CD4-positive, CD25-positive, alpha-beta regulatory T cell (primary cell): Measurements from ENCODE around the gene VPS13D. TPM values are rescaled to one million over a fixed set of nuclear protein-coding genes. Genes with fewer than 3 reads are reported as not detected.

Source experiments
- ATAC-seq, 2 donors: fragments of 150-1000 bp; cut with Tn5 transposase; one replicate each; pipeline ENCODE4 v1.10.0; 2021; ENCODE audit warnings: low read depth in 2 of 2, moderate number of reproducible peaks in 2 of 2, moderate library complexity in 1 of 2
- DNase-seq, 3 donors: peaks; one replicate each; pipeline versions ENCODE4 v3.0.0 to v3.0.0-alpha.2; 2012 to 2022; ENCODE audit warnings: mixed read lengths in 1 of 3
- H3K27ac ChIP-seq: one replicate; pipeline ENCODE4 v1.7.0; 2013; ENCODE audit warnings: mild to moderate bottlenecking, low read length; ENCODE audit not compliant: insufficient read depth, poor library complexity, severe bottlenecking
- H3K27me3 ChIP-seq: one replicate; pipeline ENCODE4 v1.7.0; 2013; ENCODE audit warnings: low read length; ENCODE audit not compliant: control insufficient read depth, insufficient read depth
- H3K36me3 ChIP-seq: one replicate; pipeline ENCODE4 v1.7.0; 2013; ENCODE audit warnings: mild to moderate bottlenecking, low read length, moderate library complexity; ENCODE audit not compliant: control insufficient read depth, insufficient read depth
- H3K4me1 ChIP-seq: 2 replicates; pipeline ENCODE4 v1.7.0; 2013; ENCODE audit warnings: mild to moderate bottlenecking, low read length; ENCODE audit not compliant: insufficient read depth, control insufficient read depth, poor library complexity, severe bottlenecking
- H3K4me3 ChIP-seq: one replicate; pipeline ENCODE4 v1.7.0; 2013; ENCODE audit warnings: low read depth, mild to moderate bottlenecking, low read length, moderate library complexity
- H3K9me3 ChIP-seq, 2 experiments: 1 replicate in 1 of 2; 2 replicates in 1 of 2; pipeline ENCODE4 v1.7.0; 2013; ENCODE audit warnings: low read length in 2 of 2, mild to moderate bottlenecking in 1 of 2, moderate library complexity in 1 of 2; ENCODE audit not compliant: control insufficient read depth in 2 of 2
- H3K27ac Mint-ChIP-seq, 3 donors: one replicate each; pipeline ENCODE4 v1.8.0; 2020 to 2022; ENCODE audit warnings: mild to moderate bottlenecking in 3 of 3, mixed read lengths in 3 of 3, moderate library complexity in 2 of 3
- H3K27me3 Mint-ChIP-seq: one replicate; pipeline ENCODE4 v1.8.0; 2022; ENCODE audit warnings: mild to moderate bottlenecking, mixed read lengths
- H3K36me3 Mint-ChIP-seq: one replicate; pipeline ENCODE4 v1.8.0; 2020; ENCODE audit warnings: mixed read lengths
- H3K4me1 Mint-ChIP-seq, 4 donors: one replicate each; pipeline ENCODE4 v1.8.0; 2020 to 2022; ENCODE audit warnings: mixed read lengths in 4 of 4, mild to moderate bottlenecking in 1 of 4
- H3K4me3 Mint-ChIP-seq, 4 donors: one replicate each; pipeline ENCODE4 v1.8.0; 2020 to 2022; ENCODE audit warnings: mild to moderate bottlenecking in 4 of 4, mixed read lengths in 4 of 4, moderate library complexity in 3 of 4
- H3K9me3 Mint-ChIP-seq, 7 donors: one replicate each; pipeline ENCODE4 v1.8.0; 2020 to 2022; ENCODE audit warnings: mixed read lengths in 7 of 7, mild to moderate bottlenecking in 3 of 7, moderate library complexity in 2 of 7
- polyA plus RNA-seq, 4 donors: library from polyadenylated mRNA; unstranded; fragments of 300-500 nt; fragmentation: Illumina TruSeq; gene quantifications; one replicate each; pipeline ENCODE4 v1.2.3, GENCODE V29; 2021
- total RNA-seq: library from RNA; stranded (reverse); gene quantifications from one replicate; pipeline ENCODE4 v1.2.3, GENCODE V29; 2022

VPS13D gene
- total and polyA plus RNA-seq, 5 donors from 2014 or later = 8.1 to 96.0 (median 10.3) TPM

DNA sequence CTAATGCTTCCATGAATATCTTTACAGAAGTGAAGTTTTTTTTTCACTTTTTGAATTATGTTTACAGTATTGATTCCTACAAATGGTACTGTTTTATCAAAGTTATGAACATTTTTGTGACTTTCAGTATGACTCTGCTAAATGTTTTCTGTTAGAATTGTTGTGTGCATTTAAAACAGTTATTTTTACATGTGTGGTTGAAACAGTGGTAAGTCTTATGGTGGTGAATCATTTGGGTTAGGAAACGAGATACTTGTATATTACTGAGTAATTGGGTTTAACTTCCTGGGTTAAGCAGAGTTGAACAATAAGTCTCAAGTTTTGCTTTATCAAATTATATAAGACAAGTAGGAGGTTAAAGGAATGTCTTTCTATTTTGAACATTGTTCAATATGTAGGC lies 66.8 kb downstream of the VPS13D start:
- H3K9me3 ChIP-seq = no peaks in the 10 kb centered on the region
- Mint-ChIP-seq H3K4me1 (peaks cover 9 to 29% (median 17%) of the 10 kb centered on the region in 4 donors), H3K27me3 (no peaks in the 10 kb centered on the region), H3K36me3 (peaks cover 47% of the 10 kb centered on the region), H3K9me3 (no peaks in the 10 kb centered on the region), H3K4me3 (no peak overlapping the region), H3K27ac (peak overlapping the region in 2 of 3 donors; percentile 33 to 43)
- no peaks in the 10 kb centered on the region for H3K4me1 ChIP-seq
- H3K4me3 ChIP-seq = no peak overlapping the region
- ATAC-seq (peak; percentile 77 to 85), DNase-seq (peak in 1 of 3 donors; percentile 68)
- H3K27ac ChIP-seq = no peak overlapping the region
- H3K27me3 ChIP-seq = no peaks in the 10 kb centered on the region
- peaks cover 72% of the 10 kb centered on the region for H3K36me3 ChIP-seq

DNA sequence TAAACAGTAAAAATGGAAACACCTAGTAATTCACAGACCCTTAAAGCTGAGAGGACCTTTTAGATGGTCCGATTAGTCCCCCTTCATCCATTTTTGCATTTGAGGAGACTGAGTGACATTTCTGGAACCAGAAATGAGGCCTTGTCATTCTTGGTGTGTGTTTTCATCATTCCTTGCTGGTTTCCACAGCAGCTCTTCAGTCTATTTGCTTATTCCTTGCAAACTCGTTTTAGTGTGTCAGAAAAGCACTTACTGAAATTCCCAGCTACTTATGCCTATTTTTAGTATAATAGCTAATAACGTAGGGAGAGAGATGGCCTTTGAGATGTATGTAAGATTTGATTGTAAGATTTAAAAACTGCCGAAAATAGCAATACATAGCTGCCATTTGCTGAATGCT lies 70.9 kb downstream of the VPS13D start:
- peaks cover 78% of the 10 kb centered on the region for H3K36me3 ChIP-seq
- H3K27me3 Mint-ChIP-seq = no peaks in the 10 kb centered on the region

DNA sequence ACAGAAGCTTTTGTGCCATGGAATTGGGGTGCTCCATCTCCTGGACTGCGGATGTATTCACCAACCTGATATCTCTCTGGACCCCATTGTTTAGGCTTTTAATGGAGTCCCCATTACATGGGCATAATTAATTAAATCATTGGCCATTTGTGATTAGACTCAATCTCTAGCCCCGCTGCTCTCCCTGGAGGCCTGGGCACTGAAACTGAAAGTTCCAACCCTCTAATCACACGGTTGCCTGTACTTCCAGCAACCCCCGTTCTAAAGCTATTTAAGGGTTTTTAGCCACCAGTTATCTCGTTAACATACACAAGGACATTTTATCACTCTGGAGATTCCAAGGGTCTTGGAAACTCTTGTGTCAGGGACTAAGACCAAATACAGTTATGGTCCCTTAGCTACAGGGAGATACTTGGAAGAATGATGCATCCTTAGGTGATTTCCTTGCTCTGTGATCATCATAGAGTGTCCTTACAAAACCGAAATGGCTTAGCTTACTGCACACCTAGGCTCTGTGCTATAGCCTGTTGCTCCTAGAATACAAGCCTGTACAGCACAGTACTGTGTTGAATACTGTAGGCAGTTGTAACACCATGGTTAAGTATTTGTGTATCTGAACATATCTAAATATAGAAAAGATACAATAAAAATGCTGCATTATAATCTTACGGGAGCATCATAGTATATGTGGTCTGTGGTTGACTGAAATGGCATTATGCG lies 71.8 kb downstream of the VPS13D start:
- peaks cover 4 to 24% (median 12%) of the 10 kb centered on the region in 4 donors for H3K4me1 Mint-ChIP-seq
- H3K4me3 Mint-ChIP-seq = no peak overlapping the region
- peak overlapping the region in 1 of 3 donors; percentile 20 for H3K27ac Mint-ChIP-seq
- peaks cover 61% of the 10 kb centered on the region for H3K36me3 Mint-ChIP-seq
- Histone ChIP-seq H3K36me3 (peaks cover 78% of the 10 kb centered on the region), H3K27me3 (no peaks in the 10 kb centered on the region), H3K9me3 (no peaks in the 10 kb centered on the region), H3K27ac (no peak overlapping the region), H3K4me1 (no peaks in the 10 kb centered on the region), H3K4me3 (no peak overlapping the region)
- H3K27me3 Mint-ChIP-seq = no peaks in the 10 kb centered on the region
- no peaks in the 10 kb centered on the region for H3K9me3 Mint-ChIP-seq
- DNase-seq (no peak), ATAC-seq (no peak)

More for the DNA sequence above, 70.9 kb downstream of the VPS13D start:
- H3K27ac Mint-ChIP-seq = no peak overlapping the region
- no peak overlapping the region for H3K27ac ChIP-seq
- ATAC-seq (no peak), DNase-seq (no peak)
- H3K4me3 ChIP-seq = no peak overlapping the region
- H3K9me3 Mint-ChIP-seq = no peaks in the 10 kb centered on the region
- no peaks in the 10 kb centered on the region for H3K27me3 ChIP-seq
- no peak overlapping the region for H3K4me3 Mint-ChIP-seq
- H3K36me3 Mint-ChIP-seq = peaks cover 60% of the 10 kb centered on the region
- H3K4me1 Mint-ChIP-seq = peaks cover 9 to 31% (median 17%) of the 10 kb centered on the region in 4 donors
- H3K4me1 ChIP-seq = no peaks in the 10 kb centered on the region
- no peaks in the 10 kb centered on the region for H3K9me3 ChIP-seq

DNA sequence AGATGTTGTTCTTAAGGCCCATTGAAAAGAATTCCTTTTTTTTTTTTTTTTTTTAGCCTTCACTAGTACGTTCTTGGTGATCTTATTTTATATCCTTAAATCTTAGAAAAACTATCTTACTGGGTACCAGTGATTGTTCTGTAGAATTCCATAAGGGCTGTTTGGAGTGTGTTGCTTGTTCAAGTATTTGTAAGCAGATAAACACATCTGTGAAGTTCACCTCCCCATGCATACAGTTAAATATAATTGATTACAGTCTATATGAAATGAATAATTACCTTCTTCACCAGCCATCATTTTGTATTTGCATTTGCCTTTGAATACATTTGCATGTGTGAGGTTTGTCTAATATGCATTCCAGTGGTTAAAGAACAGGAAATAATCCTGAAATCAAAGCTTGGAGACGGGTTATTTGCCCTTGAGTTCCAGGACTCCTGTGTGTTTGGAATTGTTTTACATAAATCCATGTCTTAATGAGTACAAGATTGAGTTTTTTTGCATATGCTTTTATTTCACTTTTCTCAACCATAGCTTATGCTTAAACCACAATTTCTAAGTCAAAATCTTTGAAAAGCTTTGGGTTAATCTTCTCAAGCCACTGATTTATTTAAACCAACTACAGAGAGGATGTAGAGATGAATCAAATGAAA lies 73.1 kb downstream of the VPS13D start:
- no peak for DNase-seq
- Mint-ChIP-seq H3K4me3 (no peak overlapping the region), H3K36me3 (peaks cover 62% of the 10 kb centered on the region), H3K27me3 (no peaks in the 10 kb centered on the region), H3K4me1 (peaks cover 0 to 14% (median 8%) of the 10 kb centered on the region in 4 donors), H3K9me3 (no peaks in the 10 kb centered on the region), H3K27ac (no peak overlapping the region)
- no peaks in the 10 kb centered on the region for H3K27me3 ChIP-seq
- H3K9me3 ChIP-seq = no peaks in the 10 kb centered on the region
- peaks cover 80% of the 10 kb centered on the region for H3K36me3 ChIP-seq
- H3K27ac ChIP-seq = no peak overlapping the region
- no peak overlapping the region for H3K4me3 ChIP-seq
- no peak for ATAC-seq
- no peaks in the 10 kb centered on the region for H3K4me1 ChIP-seq

DNA sequence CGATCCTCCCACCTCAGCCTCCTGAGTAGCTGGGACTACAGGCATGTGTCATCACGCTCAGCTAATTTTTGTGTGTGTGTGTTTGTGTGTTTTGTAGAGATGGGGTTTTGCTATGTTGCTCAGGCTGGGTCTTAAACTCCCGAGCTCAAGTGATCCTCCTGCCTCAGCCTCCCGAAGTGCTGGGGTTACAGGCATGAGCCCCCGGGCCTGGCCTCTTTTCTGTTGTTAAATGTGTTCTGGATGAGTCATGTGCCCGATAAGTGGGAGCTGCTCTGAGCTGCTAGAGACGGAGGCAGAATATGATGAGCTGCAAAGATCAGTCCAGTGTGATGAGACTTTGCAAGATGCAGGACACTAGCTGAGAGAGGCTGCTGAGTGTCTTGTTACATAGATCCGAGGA lies 75.5 kb downstream of the VPS13D start:
- H3K27me3 Mint-ChIP-seq = no peaks in the 10 kb centered on the region
- no peak for DNase-seq
- peaks cover 0 to 13% (median 5%) of the 10 kb centered on the region in 4 donors for H3K4me1 Mint-ChIP-seq
- H3K9me3 ChIP-seq = no peaks in the 10 kb centered on the region
- no peak for ATAC-seq
- H3K27me3 ChIP-seq = no peaks in the 10 kb centered on the region
- H3K27ac ChIP-seq = no peak overlapping the region
- no peak overlapping the region for H3K27ac Mint-ChIP-seq
- H3K36me3 Mint-ChIP-seq = peaks cover 69% of the 10 kb centered on the region
- H3K9me3 Mint-ChIP-seq = no peaks in the 10 kb centered on the region
- no peaks in the 10 kb centered on the region for H3K4me1 ChIP-seq
- peaks cover 91% of the 10 kb centered on the region for H3K36me3 ChIP-seq
- H3K4me3 Mint-ChIP-seq = no peak overlapping the region
- H3K4me3 ChIP-seq = no peak overlapping the region

DNA sequence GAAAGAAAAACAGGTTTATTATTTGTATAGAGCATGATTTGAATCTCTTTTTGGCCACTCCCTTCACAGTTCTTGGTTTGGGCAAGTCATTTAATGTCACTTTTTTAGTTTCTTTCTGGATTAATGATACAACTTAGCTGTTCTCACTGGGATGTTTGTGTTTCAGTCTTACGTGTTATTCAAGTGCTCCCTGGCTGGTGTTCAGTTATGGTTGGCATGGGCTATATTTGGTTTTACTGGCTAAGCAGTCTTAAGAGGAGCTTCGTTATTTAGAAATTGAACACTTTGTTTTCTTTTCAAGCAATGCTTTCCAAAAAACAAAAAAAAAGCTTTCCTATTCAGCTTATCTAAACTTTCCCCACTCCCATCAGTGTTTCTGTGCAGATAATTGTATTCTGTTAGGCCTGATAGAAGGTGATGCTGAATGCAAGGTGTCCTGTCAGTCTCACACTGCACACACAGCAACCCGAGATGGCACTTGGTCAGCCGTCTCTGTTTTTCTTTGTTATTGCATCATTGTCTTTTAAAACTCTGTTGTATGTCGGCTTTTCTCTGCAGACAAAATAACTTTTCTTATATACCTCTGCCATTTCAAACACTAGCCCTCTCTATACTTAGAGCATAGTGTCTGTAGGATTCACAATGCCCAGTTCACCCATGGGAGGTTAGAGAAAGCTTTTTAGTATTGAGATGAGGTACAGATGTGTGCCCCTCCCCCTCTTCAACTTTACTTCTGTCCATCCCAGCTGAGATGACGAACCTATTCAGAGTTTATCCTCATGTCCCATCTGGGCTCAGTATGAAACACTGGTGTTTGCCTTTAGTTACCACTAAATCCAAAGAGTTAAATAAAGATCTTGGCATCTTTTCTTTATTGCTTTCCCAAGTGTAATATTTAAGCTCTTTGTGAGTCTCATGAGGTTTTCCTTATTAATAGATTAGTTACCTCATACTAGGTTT lies 80.2 kb downstream of the VPS13D start:
- Mint-ChIP-seq H3K4me3 (no peak overlapping the region), H3K36me3 (peaks cover 69% of the 10 kb centered on the region)
- no peak for ATAC-seq

DNA sequence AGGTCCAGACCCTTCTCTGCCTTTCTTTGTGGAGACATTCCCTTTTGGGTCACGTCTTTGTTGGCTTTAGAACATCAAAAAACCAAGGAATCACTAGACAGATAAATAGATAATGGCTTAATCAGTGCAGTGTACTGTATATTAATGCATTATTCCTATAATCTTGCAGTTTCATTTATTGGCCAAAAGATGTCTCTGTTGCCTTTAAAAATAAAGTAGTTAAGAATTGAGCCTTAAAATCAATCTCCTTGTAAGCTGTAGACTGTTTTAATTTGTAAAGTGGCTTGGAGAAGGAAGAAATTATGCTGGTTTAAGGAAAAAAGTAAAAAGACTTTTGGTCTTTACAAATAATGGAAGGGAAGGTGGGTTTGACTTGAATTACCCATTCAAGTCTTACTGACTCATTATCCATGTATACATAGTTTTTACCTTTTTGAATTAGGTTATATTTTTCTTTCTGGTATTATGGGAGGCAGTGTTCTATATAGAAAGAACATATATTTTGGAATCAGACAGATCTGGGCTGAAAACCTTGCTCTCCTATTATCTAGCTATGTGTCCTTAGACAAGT lies 84.6 kb downstream of the VPS13D start:
- peaks cover 62% of the 10 kb centered on the region for H3K36me3 Mint-ChIP-seq
- ATAC-seq (no peak), DNase-seq (peak in 2 of 3 donors; percentile 24 to 40)
- no peak overlapping the region for H3K4me3 Mint-ChIP-seq
- H3K27me3 ChIP-seq = no peaks in the 10 kb centered on the region
- no peaks in the 10 kb centered on the region for H3K9me3 ChIP-seq
- H3K27ac ChIP-seq = no peak overlapping the region
- peaks cover 0 to 5% (median 4%) of the 10 kb centered on the region in 4 donors for H3K4me1 Mint-ChIP-seq
- H3K27me3 Mint-ChIP-seq = no peaks in the 10 kb centered on the region
- no peaks in the 10 kb centered on the region for H3K4me1 ChIP-seq
- no peak overlapping the region for H3K27ac Mint-ChIP-seq
- H3K9me3 Mint-ChIP-seq = no peaks in the 10 kb centered on the region
- H3K4me3 ChIP-seq = no peak overlapping the region
- peaks cover 88% of the 10 kb centered on the region for H3K36me3 ChIP-seq

More for the DNA sequence above, 80.2 kb downstream of the VPS13D start:
- Histone ChIP-seq H3K4me1 (no peaks in the 10 kb centered on the region), H3K36me3 (peaks cover 90% of the 10 kb centered on the region), H3K27ac (no peak overlapping the region), H3K4me3 (no peak overlapping the region), H3K9me3 (no peaks in the 10 kb centered on the region), H3K27me3 (no peaks in the 10 kb centered on the region)
- DNase-seq = no peak
- no peaks in the 10 kb centered on the region for H3K27me3 Mint-ChIP-seq
- no peaks in the 10 kb centered on the region for H3K9me3 Mint-ChIP-seq
- H3K4me1 Mint-ChIP-seq = peaks cover 0 to 5% (median 4%) of the 10 kb centered on the region in 4 donors
- no peak overlapping the region for H3K27ac Mint-ChIP-seq
